ENCODE data around the gene NOL4L.

NOL4L gene

DNA sequence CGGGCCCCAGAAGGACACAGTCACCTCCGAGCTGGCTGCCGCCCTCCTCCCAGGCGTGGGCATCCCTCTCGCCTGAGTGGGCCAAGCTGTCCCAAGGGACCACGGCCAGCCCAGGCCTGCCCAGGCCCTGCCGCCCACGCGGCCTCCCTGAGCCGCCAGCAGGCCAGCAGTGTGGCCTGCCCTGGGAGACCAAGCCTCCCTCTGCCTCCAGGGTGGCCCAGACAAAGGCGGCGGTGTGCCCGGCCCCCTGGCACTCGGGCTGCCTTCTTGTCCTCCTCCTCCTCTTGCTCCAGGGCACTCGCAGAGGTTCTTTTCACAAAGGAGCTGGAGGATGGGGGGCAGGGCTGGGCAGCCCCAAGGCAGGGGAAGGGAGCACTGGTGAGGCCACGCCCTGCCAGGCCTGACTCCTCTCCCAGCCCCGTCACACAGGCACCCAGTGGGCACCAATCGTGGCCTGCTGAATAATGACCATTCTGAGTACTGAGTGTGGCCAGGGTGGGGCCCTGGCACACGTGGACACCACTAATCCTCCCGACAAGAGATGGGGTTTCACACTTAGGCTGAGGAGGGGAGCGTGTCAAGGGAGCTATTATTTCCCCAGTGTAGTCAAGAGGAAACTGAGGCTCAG is 25.3 kb downstream of the NOL4L start:
- DNase-seq: peak; percentile 27

DNA sequence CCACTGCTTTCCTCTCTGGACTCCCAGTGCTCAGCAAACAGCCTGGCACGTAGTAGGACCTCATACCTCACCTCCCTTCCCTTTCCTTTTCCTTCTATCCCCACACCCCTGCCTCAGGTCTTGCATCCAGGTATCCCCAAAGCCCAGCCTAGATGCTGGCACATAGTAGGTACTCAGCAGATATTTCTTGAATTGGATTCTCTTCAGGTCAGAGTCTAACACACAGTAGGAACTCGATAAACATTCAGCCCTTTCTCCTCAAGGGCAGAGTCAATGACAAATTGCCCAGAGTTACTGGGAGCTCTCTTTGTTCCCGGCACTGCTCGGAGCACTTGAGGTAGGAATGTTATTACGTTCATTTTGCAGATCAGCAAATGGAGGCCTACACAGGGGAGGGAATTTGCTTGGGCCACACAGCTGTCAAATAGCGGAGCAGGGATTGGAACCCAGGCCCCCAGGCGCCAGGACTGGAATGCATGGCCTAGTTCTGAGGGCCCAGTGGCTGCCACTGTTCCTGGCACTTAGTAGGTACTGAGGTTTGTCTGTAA is 25.9 kb downstream of the NOL4L start:
- no peak for DNase-seq

DNA sequence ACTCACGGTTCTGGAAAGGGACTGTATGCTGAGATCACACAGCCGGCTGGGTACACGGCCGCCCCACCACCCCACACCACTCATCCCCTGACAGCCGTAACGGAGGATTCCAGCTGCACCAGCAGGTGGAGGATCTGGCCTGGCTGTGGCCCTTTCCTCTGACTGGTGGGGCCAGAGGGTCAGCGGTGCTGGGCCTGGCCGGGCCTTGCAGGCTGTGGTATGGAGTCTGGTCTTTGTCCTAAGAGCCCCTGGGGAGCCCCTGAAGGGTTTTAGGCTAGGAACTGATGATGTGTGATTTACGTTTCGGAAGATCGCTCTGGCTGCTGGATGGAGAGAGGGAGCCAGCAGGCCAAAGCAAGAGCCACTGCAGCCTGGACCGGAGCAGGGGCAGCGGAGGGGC is 26.6 kb downstream of the NOL4L start:
- DNase-seq: no peak

DNA sequence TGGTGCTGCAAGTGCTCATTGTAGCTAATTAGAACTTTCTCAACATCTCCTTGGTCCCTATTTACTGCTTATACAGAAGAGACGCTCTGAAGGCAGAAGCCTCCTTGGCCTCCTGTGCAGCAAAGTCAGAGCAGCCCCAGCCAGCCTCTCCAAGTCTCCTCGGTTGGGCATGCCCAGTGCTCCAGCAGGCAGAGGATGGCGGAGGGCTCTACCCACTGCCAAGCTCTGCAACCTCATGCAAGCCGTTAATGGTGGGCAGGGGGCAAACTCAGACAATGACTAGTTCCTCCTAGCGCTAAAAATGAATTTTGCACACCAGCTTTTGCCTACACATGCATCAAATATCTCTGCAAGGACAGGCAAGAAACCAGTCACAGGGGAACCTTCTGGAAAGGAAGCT is 27.8 kb downstream of the NOL4L start:
- no peak for DNase-seq

DNA sequence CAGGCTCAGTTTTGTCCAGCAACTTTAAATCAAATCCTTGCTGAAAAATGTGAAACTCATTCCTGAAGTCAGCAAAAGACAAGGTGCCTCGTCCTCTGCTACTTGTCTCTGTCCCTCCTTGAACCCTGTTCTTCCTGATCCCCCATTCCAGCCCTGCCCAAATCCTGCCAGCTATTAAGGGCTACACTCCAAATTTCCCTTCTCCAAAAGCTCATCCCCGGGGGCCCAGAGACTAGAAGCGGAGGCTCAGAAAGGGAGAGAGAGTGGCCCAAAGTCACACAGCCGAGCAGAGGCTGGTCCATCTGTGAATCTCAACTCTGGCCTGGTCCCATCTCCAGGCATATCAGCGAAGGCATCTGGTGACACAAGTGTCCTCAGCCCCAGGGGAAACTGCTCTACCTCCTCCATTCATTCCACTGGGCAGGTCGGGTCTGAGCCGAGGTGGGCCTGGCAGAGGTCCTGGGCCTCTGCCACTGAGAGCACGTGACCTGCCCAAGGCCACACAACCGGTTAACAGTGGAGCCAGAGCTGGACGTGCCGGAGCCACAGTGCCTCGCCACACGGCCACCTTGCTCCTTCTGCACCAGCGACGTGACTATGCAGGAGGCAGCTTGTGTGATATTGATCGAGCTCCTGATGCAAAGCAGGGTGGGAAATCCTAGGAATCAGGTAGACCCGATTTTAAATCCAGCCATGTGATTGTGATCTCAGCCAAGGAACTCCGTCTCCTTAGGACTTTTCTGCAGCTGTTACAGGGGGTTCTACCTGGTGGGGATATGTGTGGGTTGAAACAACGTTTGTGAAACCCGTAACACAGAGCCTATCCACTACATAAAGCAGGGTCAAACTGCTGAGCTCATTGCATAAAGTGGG is 28.6 kb downstream of the NOL4L start:
- DNase-seq: no peak

DNA sequence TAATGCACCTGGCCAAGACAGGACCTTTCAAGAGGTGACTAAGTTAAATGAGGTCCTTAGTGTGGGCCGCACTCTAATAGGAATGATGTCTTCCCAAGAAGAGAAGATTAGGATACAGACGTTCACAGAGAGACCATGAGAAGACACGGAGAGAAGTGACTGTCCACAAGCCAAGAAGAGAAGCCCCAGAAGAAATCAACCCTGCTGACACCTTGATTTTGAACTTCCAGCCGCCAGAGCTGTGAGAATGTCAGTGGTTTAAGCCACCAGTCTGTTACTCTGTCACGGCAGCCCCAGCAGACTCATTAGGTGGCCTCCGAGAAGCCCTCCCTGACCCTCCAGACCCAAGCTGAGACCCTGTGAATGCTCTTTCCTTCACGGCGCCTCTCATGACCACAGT is 29.5 kb downstream of the NOL4L start:
- DNase-seq: no peak

DNA sequence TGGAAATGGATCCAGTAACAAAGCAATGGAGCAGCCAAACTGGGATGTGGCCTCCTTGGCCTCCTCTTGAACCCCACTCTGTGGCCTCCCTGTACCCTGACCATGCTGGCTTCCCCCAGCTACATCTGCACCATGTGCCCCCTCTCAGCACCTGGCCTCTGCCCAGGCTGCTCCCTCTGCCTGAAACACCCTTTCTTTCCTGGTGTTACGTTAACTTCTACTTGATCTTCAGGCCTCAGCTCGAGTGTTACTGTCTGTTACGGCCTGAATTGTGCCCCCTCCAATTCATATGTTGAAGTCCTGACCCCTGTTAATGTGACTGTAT is 30.2 kb downstream of the NOL4L start:
- DNase-seq: no peak

DNA sequence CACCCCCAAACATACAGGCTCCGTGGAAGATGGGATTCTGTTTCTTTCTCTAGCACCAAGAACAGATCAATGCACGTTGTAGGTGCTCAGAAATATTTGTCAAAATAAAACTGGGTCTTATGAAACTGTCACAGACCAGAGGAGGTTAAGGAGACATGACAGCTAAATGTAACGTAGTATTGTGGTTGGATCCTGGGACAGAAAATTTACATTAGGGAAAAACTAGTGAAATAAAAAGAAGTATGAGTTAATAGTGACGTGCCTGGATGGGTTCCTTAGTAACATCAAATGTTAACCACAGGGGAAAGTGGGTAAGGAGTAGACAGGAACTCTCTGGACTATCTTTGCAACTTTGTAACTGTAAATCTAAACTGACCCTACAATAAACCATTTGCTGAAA is 31.5 kb downstream of the NOL4L start:
- DNase-seq: no peak

DNA sequence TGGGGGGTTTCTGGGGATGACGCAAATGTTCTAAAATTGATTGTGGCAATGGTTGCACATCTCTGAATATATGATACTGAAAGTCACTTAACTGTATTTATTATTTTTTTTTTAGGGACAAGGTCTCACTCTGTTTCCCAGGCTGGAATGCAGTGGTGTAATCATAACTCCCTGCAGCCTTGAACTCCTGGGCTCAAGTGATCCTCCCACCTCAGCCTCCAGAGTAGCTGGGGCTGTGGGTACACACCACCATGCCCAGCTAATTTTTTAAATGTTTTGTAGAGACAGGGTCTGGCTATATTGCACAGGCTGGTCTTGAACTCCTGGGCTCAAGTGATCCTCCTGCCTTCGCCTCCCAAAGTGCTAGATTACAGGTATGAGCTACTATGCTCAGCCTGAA is 33.4 kb downstream of the NOL4L start:
- DNase-seq: no peak

DNA sequence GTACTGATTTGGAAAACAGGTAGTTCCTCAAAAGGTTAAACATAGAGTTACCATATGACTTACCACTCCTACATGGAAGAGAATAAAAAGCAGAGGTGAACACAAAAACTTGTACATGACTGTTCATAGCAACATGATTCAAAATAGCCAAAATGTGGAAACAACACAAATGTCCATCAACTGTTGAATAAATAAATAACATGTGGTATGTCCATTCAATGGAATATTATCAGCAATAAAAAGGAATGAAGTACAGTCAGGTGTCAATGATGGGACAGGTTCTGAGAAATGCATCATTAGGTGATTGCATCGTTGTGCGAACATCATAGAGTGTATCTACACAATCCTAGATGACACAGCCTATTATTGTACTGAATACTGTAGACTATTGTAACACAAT is 35.3 kb downstream of the NOL4L start:
- DNase-seq: no peak

DNA sequence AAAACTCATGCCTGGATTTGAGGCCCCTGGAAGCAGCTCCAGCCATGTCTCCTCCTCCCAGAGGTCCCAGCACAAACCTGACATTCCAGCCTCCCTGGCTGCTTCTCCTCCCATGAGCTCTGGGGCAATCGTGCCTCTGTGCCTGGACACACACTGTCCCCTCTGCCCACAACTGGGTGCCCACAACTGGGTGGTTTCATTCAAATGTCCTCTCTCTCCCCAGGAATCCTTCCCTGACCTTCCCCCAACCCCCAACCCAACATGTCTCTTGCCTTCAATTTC is 37.4 kb downstream of the NOL4L start:
- DNase-seq: no peak

DNA sequence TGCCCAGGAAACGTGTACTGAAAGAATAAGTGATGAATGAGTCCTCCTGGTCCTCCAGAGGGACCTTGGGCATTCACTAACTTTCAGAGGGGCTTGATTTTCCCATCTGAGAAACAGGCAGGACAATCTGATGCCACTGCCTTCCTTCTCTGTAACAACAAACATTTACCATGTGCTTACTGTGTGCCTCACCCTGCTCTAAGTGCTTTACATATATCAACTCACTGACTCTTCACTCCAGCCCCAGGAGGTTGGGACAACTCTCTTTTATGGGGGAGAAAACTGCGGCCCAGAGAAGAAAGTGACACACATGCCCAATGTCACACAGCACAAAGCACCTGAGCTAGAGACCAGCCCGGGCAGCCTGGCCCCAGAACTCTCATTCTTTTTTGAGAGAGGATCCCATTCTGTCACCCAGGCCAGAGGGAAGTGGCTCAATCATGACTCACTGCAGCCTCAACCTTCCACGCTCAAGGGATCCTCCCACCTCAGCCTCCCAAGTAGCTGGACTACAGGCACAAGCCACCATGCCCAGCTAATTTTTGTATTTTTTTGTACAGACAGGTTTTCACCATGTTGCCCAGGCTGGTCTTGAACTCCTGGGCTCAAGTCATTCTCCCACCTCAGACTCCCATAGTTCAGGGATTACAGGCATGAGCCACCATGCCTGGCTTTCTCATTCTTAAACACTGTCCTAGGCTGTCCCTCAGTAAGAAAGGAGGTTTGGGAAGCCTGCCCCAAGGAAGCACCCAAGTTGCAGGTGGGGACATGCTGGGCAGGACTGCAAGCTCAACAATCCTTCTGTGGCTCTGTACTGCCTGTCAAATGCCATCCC is 38.0 kb downstream of the NOL4L start:
- DNase-seq: no peak

DNA sequence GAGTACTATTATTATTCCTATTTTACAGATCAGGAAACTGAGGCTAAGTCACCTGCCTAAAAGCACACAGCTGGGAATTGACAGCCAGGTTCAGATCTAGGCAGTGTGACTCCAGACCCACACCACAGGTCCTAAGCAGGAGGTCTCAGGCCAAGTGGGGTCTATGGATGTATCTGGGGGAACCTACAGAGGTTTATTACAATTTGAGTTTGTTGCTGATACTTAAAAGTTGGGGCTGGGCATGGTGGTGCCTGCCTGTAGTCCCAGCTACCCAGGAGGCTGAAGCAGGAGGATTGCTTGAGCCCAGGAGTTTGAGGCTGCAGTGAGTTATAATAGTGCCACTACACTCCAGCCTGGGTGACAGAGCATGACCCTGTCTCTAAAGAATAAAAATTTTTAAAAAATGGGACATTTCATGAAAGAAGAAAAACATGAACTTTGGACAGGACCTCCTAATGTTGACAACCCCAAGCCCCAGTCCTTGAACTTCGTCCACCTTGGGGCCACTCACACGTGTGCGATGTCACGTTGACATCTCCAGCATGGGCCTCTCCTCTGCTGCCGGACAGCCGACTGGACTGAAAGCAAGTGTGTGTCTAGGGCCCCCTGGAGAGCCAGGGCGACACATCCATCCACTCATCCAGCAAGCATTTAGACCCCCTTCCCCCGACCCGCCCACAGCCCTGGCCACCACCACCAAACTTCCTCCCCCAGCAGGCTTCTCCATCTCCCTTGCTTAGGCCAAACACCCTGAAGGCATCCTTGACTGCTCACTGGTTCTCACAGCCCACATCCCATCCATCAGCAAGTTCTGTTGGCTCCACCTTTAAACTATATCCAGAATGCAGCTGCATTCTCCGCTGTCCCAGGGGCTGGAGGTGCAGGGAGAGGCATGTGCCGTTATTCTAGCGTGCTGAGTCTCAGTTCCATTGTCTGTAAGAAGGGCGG is 40.0 kb downstream of the NOL4L start:
- no peak for DNase-seq

DNA sequence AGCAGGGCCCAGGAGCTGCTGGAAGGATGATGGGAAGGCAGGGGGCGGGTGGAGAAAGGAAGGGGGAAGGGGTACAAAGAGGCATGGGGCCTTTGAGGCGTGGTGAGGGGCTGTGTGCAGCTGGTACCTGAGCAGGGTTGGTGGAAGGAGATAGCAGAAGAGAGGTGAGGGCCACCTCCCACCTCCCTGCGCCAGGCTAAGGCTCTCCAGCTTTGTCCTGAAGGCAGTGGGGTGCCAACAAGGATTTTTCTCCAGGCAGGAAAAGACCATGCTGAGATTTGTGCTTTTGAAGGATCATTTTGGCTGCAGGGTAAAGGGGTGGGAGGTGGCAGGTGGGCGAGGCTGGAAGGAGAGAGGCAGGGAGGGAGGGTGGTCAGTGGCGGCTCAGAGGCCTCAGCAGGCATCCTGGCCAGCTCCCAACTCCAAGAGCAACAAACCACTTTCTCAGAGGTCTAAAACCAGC is 40.8 kb downstream of the NOL4L start:
- DNase-seq: no peak

DNA sequence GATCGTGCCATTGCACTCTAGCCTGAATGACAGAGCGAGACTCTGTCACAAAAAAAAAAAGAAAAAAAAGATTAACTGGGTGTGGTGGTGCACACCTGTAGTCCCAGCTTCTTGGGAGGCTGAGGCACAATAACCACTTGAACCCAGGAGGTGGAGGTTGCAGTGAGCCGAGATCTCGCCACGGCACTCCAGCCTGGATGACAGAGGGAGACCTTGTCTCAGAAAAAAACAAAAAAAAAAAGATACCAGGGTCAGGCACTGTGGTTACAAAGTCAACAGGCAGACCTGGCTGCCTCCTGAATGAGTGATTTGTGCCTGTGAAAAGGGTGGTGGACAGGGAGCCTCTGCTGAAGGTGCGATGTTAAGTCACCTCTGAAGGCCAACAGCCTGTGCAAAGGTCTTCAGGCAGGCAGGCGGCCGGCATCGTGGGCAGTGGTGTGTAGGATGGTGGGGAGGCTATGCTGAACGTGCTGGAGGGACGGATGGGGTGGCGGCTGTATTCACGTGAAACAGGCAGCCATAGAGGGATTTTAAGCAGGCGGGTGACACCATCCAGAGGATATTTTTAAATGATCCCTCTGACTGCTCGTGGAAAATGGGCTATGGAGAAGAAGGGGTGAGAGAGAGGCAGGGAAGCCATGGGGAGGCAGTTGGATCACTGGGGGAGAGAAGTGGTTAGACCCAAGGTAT is 41.4 kb downstream of the NOL4L start:
- no peak for DNase-seq

DNA sequence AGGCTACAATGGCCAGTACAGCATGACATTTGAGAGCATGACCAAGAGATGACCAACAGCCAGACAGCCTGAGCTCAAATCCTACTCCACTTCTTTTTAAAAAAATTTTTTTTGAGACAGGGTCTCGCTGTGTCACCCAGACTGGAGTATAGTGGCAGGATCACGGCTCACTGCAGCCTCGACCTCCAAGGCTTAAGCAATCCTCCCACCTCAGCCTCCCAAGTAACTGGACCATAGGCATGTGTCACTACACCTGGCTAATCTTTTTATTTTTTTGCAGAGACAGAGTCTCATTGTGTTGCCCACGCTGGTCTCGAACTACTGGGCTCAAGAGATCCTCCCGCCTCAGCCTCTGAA is 42.9 kb downstream of the NOL4L start:
- no peak for DNase-seq

DNA sequence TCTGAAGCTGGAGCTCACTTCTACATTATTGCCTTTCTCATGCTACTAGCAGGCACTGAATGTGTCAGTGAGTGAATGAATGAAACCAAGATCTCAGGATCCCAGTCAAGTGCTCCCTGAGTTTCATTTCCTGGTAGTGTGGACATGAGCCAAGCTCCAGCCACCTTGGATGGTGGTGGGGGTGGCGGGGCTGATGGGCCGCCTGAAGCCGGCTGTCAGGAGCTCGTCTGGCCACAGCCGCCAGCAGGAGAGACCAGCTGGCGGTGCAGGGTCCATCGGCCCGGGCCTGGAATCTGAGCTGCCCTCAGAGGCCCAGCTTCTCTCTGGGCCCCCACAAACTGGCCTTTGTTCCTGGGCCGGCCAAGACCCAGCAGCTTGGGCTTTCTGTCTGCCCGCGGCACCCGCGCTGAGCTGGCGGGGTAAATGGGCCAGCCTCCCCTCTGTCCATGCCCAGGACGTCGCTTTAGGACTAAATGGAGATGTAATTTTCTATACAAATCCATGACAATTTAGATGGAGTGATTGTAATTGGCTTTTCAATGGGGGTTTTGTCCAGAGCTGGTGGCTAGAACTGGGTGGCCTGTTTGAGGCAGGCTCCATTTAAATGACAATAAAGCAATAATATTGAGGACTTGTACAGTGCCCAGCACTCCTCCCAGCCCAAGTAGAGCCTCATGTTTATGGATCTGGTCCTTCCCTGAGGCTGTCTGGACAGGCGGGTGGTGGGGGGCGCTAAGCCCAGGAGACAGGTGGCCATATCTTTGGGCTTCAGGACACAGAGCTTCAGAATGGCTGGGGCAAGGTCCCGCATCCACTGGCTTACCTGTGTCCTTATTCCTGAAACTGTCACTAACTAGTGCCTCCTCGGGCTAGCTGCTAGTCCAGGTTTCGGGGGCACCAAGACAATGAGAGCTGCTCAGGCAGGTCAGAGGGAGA is 43.5 kb downstream of the NOL4L start:
- DNase-seq: no peak

DNA sequence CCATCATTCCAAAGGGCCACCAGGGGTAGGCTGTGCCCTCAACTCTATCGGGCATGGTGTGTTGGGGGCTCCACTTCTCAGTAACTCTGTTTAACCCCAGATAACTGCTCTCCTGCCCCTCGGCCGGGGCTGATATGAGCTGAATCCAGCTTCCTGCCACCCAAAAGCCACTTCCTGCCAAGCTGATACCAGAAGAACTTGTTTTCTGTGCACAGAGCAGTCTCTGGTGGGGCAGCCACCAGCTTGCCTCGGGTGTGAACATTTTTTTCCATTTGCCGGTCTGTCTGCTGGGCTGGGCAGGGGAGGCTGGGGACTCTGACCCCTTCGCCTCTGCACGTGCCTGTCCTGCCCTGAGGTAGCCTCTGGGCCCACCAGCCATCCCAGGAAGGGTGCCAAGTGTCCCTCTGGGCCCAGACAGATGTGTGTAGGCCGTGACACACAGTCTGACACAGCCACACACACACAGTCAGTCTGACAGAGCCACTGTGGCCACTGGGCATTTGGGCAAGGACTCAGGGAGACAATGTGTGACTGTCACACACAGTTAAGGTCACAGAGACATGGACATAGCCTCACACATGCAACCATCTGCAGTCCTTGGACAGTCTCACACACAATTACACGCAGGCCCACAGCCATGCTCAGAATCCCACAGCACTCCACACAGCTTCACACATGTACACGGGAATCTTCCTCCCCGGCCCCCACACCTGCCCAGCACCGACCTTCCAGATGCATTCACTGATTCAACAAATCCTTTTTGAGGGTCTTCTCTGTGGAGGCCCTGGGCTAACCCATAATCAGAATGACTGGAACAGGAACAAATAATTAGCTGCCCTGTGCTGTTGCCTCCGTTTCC is 45.1 kb downstream of the NOL4L start:
- DNase-seq: no peak

DNA sequence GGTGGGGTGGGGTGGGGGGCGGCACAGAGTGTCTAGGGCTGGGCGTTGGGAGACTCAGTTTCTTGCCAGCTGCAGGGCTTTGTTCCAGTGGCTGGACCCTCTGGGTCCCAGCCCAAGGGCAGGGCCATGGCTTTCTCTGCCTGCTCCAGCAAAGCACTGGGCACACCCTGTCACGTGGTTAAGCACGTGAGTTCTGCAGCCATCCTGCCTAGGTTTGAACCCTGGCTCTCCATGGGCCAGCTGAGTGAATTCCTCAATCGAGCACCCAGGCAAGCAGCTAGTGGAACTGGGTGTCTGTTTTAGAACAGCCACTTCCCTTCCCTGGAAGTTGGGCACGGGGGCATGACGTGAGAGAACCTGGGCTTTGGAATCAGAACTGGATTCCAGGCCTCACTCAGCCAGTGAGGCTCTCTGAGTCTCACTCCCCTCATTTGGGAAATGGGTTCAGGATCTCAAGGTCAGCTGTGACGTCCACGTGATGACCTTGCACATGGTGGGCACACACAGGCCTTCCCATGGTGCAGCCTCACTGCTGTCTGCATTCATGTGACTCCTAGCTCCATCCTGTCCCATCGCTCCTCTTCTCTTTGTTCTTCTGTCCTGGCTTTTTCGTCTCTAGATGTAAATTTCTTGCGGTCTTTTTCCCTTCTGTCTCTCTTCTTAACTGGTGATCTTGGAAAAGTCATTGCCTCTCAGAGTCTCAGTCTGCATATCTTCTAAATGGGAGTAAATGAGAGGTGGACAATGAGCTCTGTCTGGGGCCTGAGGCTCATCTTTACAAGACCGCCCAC is 45.9 kb downstream of the NOL4L start:
- DNase-seq: no peak

All from DMS79 (cell line).